GM18909 (cell line): ENCODE results near the gene JAZF1.

Experiments
- ATAC-seq: cut with Tn5 transposase; IDR thresholded peaks from one replicate; pipeline ENCODE4 v1.9.1; 2021; ENCODE audit warnings: mild to moderate bottlenecking; ENCODE audit not compliant: unreplicated experiment, poor library complexity

JAZF1 gene

GRCh38 chr7:27955596-27955995 is 225.0 kb downstream of the JAZF1 start:
- no peak for ATAC-seq

- no peak for ATAC-seq
These were observed 225.6 kb downstream of the JAZF1 start for GRCh38 chr7:27955011-27955410.

- no peak for ATAC-seq
These were observed 226.8 kb downstream of the JAZF1 start for GRCh38 chr7:27953777-27954176.

GRCh38 chr7:27953361-27953760 is 227.2 kb downstream of the JAZF1 start:
- no peak for ATAC-seq

GRCh38 chr7:27952456-27953285 is 227.9 kb downstream of the JAZF1 start:
- no peak for ATAC-seq

- ATAC-seq = no peak
These were observed 230.5 kb downstream of the JAZF1 start for GRCh38 chr7:27950123-27950522.

- ATAC-seq = no peak
These were observed 231.7 kb downstream of the JAZF1 start for GRCh38 chr7:27948861-27949260.

GRCh38 chr7:27947586-27948278 is 232.9 kb downstream of the JAZF1 start:
- ATAC-seq = no peak

- no peak for ATAC-seq
These were observed 234.2 kb downstream of the JAZF1 start for GRCh38 chr7:27946351-27946750.

- ATAC-seq = no peak
These were observed 235.4 kb downstream of the JAZF1 start for GRCh38 chr7:27945058-27945795.

- no peak for ATAC-seq
These were observed 236.0 kb downstream of the JAZF1 start for GRCh38 chr7:27944643-27945042.

GRCh38 chr7:27943241-27943640 is 237.4 kb downstream of the JAZF1 start:
- no peak for ATAC-seq

GRCh38 chr7:27942711-27943110 is 237.9 kb downstream of the JAZF1 start:
- ATAC-seq = no peak

- no peak for ATAC-seq
These were observed 239.1 kb downstream of the JAZF1 start for GRCh38 chr7:27941522-27941921.

GRCh38 chr7:27940341-27940740 is 240.3 kb downstream of the JAZF1 start:
- ATAC-seq = no peak

GRCh38 chr7:27939893-27940292 is 240.7 kb downstream of the JAZF1 start:
- ATAC-seq = no peak

- no peak for ATAC-seq
These were observed 243.9 kb downstream of the JAZF1 start for GRCh38 chr7:27936768-27937102.

- ATAC-seq = no peak
These were observed 244.4 kb downstream of the JAZF1 start for GRCh38 chr7:27936047-27936767.

- no peak for ATAC-seq
These were observed 246.7 kb downstream of the JAZF1 start for GRCh38 chr7:27933671-27934565.
